ENCODE data around the gene ATP13A3. TPM values are rescaled to one million over a fixed set of nuclear protein-coding genes. Genes with fewer than 3 reads are reported as not detected.

The ATP13A3 gene
- total RNA-seq, 1 donor, result 228 TPM

GRCh38 chr3:194458131-194458530 is 28.7 kb downstream of the ATP13A3 start:
- DNase-seq (ENCODE audit: low read depth), result no peak
- H3K4me3 ChIP-seq (ENCODE audit: low read depth, low read length), result no peak overlapping the region
- TF ChIP-seq CTCF (IDR thresholded peaks at IDR 0.05; ENCODE audit: insufficient read depth, low read depth, low read length), result peak; percentile 13

- no peak overlapping the region for H3K4me3 ChIP-seq (ENCODE audit: low read depth, low read length)
- DNase-seq (ENCODE audit: low read depth), result no peak
- no peak for TF ChIP-seq CTCF (IDR thresholded peaks at IDR 0.05; ENCODE audit: insufficient read depth, low read depth, low read length)
Observed at GRCh38 chr3:194455481-194455880, 31.3 kb downstream of the ATP13A3 start.

- H3K4me3 ChIP-seq (ENCODE audit: low read depth, low read length), result no peak overlapping the region
- DNase-seq (ENCODE audit: low read depth), result no peak
- TF ChIP-seq CTCF (IDR thresholded peaks at IDR 0.05; ENCODE audit: insufficient read depth, low read depth, low read length), result no peak
Observed at GRCh38 chr3:194450341-194450740, 36.5 kb downstream of the ATP13A3 start.

- no peak for TF ChIP-seq CTCF (IDR thresholded peaks at IDR 0.05; ENCODE audit: insufficient read depth, low read depth, low read length)
- no peak overlapping the region for H3K4me3 ChIP-seq (ENCODE audit: low read depth, low read length)
- no peak for DNase-seq (ENCODE audit: low read depth)
Observed at GRCh38 chr3:194449913-194450312, 36.9 kb downstream of the ATP13A3 start.

GRCh38 chr3:194447657-194448056 is 39.1 kb downstream of the ATP13A3 start:
- no peak for TF ChIP-seq CTCF (IDR thresholded peaks at IDR 0.05; ENCODE audit: insufficient read depth, low read depth, low read length)
- H3K4me3 ChIP-seq (ENCODE audit: low read depth, low read length), result no peak overlapping the region
- DNase-seq (ENCODE audit: low read depth), result no peak

- DNase-seq (ENCODE audit: low read depth), result no peak
- no peak overlapping the region for H3K4me3 ChIP-seq (ENCODE audit: low read depth, low read length)
- TF ChIP-seq CTCF (IDR thresholded peaks at IDR 0.05; ENCODE audit: insufficient read depth, low read depth, low read length), result no peak
Observed at GRCh38 chr3:194447161-194447560, 39.6 kb downstream of the ATP13A3 start.

- TF ChIP-seq CTCF (IDR thresholded peaks at IDR 0.05; ENCODE audit: insufficient read depth, low read depth, low read length), result no peak
- DNase-seq (ENCODE audit: low read depth), result no peak
- no peak overlapping the region for H3K4me3 ChIP-seq (ENCODE audit: low read depth, low read length)
Observed at GRCh38 chr3:194446754-194447153, 40.0 kb downstream of the ATP13A3 start.
